Lower leg skin (tissue), 3 donors: ENCODE measurements around the gene ARHGAP25.

Experiments
- POLR2A ChIP-seq, 2 donors: fragments of 450-650 bp; IDR thresholded peaks; one replicate each; pipeline ENCODE4 v1.6.1; 2016 to 2017; ENCODE audit warnings: antibody characterized with exemption in 2 of 2, mild to moderate bottlenecking in 1 of 2, moderate library complexity in 1 of 2
- TF ChIP-seq, protein P1 (sequence below), 3 donors: fragments of 450-650 bp; IDR thresholded peaks; one replicate each; pipeline ENCODE4 v1.5.1; 2016; ENCODE audit warnings: antibody characterized with exemption in 3 of 3, mild to moderate bottlenecking in 3 of 3, moderate library complexity in 2 of 3

GRCh38 chr2:68865108-68865507, 130.5 kb downstream of the ARHGAP25 start:
- TF ChIP-seq, protein P1, sequence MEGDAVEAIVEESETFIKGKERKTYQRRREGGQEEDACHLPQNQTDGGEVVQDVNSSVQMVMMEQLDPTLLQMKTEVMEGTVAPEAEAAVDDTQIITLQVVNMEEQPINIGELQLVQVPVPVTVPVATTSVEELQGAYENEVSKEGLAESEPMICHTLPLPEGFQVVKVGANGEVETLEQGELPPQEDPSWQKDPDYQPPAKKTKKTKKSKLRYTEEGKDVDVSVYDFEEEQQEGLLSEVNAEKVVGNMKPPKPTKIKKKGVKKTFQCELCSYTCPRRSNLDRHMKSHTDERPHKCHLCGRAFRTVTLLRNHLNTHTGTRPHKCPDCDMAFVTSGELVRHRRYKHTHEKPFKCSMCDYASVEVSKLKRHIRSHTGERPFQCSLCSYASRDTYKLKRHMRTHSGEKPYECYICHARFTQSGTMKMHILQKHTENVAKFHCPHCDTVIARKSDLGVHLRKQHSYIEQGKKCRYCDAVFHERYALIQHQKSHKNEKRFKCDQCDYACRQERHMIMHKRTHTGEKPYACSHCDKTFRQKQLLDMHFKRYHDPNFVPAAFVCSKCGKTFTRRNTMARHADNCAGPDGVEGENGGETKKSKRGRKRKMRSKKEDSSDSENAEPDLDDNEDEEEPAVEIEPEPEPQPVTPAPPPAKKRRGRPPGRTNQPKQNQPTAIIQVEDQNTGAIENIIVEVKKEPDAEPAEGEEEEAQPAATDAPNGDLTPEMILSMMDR (IDR thresholded peaks at IDR 0.05): no peak
- no peak for TF ChIP-seq POLR2A (IDR thresholded peaks at IDR 0.05)
